ENCODE measurements around the gene PIP5K1C. TPM values are rescaled to one million over a fixed set of nuclear protein-coding genes. Genes with fewer than 3 reads are reported as not detected.
A peak's percentile ranks its signal among the peaks of the same experiment; 100 is the strongest.

PIP5K1C gene
- total RNA-seq, 1 experiment from 2014 or later, result 34.0 TPM

DNA sequence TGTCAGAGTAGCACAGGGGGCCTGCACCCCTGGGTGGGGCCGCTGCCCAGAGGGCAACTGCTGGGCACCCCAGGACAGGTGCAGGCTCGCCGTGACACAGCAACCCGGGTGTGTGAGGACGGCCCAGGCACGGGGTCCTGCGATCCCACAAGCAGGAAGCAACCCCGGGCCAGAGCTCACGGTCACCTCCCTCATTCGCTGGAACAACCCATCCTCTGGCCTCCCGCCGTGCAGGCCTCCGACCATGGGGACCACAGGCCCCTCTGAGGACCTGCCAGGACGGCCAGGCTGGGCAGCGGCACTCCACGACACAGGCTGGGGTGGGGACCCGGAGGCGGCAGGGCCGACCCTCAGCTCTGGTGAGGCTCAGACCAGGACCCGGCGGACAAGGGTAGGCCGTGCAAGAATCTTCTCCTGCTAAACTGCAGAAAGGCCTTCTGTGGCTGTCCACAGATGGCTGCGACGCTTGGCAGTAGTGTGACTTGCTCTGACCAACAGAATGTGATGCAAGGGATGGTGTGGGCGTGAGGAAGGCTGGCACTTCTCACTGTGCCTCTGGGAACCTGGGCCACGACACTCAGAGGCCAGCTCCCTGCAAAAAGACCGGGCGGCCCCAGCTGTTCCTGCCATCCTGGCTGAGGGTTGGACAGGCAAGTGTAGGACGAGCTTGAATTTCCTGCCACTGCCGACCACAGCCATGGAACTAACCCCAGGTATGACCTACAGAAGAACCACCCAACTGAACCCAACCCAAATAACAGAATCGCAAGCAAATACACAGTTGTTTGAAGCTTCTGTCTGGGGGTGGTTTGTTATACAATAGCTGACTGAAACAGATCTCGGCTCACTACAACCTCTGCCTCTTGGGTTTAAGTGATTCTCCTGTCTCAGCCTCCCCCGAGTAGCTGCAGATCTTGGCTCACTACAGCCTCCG lies 26.5 kb downstream of the PIP5K1C start:
- POLR2A ChIA-PET, result no interaction called here
- TF ChIP-seq JAZF1 (CRISPR knock-in tag; IDR thresholded peaks at IDR 0.05) (no peak), SOX15 (CRISPR knock-in tag; IDR thresholded peaks at IDR 0.05) (no peak), ETV6 (CRISPR knock-in tag; IDR thresholded peaks at IDR 0.05) (no peak)
- TF ChIP-seq, protein P1, sequence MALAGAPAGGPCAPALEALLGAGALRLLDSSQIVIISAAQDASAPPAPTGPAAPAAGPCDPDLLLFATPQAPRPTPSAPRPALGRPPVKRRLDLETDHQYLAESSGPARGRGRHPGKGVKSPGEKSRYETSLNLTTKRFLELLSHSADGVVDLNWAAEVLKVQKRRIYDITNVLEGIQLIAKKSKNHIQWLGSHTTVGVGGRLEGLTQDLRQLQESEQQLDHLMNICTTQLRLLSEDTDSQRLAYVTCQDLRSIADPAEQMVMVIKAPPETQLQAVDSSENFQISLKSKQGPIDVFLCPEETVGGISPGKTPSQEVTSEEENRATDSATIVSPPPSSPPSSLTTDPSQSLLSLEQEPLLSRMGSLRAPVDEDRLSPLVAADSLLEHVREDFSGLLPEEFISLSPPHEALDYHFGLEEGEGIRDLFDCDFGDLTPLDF (CRISPR knock-in tag; IDR thresholded peaks at IDR 0.05), result no peak
- TF ChIP-seq, protein P2, sequence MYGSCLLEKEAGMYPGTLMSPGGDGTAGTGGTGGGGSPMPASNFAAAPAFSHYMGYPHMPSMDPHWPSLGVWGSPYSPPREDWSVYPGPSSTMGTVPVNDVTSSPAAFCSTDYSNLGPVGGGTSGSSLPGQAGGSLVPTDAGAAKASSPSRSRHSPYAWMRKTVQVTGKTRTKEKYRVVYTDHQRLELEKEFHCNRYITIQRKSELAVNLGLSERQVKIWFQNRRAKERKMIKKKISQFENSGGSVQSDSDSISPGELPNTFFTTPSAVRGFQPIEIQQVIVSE (CRISPR knock-in tag; IDR thresholded peaks at IDR 0.05; ENCODE audit: borderline replicate concordance), result no peak
- CTCF ChIA-PET, result interaction anchor here (0.5 to 2.8 kb wide), 8 partner anchors 10 to 679 kb away, joined by 3 to 14 read pairs (median 5); partner anchors contain the start of gene PIP5K1C
- Mint-ChIP-seq H3K9me3 (no peaks in the 10 kb centered on the region), H3K36me3 (no peaks in the 10 kb centered on the region), H3K27ac (no peak overlapping the region), H3K4me1 (peaks cover 5% of the 10 kb centered on the region; the same call in 1 of the 2 replicates), H3K4me3 (no peak overlapping the region), H3K27me3 (ENCODE audit: low read depth) (no peaks in the 10 kb centered on the region)
- DNase-seq (ENCODE audit: low spot score) (no peak), ATAC-seq (no peak)

DNA sequence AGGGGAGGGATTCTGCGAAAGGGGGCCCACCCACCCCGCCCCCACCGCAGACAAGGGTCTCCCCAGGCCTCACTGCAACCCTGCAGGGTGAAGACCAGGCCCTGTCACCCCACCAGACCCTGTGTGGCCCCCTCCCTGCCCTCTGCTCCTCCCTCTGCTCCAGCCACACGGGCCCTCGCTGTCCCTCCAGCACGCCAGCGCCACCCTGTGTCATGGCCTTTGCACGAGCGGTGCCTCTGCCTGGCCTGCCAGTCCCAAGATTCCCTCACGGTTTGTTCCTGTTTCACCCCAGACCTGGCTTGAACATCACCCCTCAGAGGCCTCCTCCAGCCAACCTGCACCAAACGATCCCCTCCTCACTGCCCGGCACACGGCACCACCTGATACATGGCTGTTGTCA lies 27.3 kb downstream of the PIP5K1C start:
- Mint-ChIP-seq H3K4me1 (peaks cover 5% of the 10 kb centered on the region; the same call in 1 of the 2 replicates), H3K9me3 (no peaks in the 10 kb centered on the region), H3K4me3 (no peak overlapping the region), H3K27me3 (ENCODE audit: low read depth) (no peaks in the 10 kb centered on the region), H3K27ac (peak overlapping the region; percentile 65; the same call in 1 of the 2 replicates), H3K36me3 (no peaks in the 10 kb centered on the region)
- ATAC-seq, result peak; percentile 42; the same call in 1 of the 2 replicates
- POLR2A ChIA-PET, result no interaction called here
- no peak for TF ChIP-seq NFATC4 (CRISPR knock-in tag; IDR thresholded peaks at IDR 0.05)
- no peak for TF ChIP-seq TCF7 (CRISPR knock-in tag; IDR thresholded peaks at IDR 0.05; ENCODE audit: low read depth)
- TF ChIP-seq ZNF396 (CRISPR knock-in tag; IDR thresholded peaks at IDR 0.05; ENCODE audit: borderline replicate concordance), result no peak
- peak; percentile 45 for DNase-seq (ENCODE audit: low spot score)
- CTCF ChIA-PET, result interaction anchor here (0.6 to 2.8 kb wide), 5 partner anchors 19 to 680 kb away, joined by 3 to 14 read pairs (median 4); partner anchors contain the start of gene PIP5K1C

DNA sequence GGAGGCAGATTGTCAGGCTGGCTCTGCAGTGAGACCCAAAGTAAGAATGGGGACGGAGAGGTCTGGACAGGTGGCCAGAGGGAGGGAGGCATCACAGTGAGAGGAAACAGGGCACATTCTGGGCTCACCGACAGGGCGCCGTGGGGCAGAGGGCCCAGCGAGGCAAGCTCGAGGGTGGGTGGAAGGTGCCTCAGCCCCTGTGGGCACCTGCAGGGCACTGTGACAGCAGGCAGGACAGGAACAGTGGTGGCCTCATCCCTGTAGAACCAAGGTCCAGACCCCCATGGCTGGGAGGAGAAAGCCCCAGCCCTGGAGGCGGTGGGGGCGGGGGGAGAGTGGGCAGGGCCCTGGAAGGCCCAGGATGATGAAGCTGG lies 27.7 kb downstream of the PIP5K1C start:
- CTCF ChIA-PET, result interaction anchor here (0.7 to 2.8 kb wide), 5 partner anchors 12 to 150 kb away, joined by 3 to 14 read pairs (median 3); no protein-coding TSS in a partner anchor

More for the DNA sequence above, 27.7 kb downstream of the PIP5K1C start:
- no peak for ATAC-seq
- Mint-ChIP-seq H3K4me1 (peaks cover 5% of the 10 kb centered on the region; the same call in 1 of the 2 replicates), H3K9me3 (no peaks in the 10 kb centered on the region), H3K27ac (no peak overlapping the region), H3K27me3 (ENCODE audit: low read depth) (no peaks in the 10 kb centered on the region), H3K4me3 (no peak overlapping the region), H3K36me3 (no peaks in the 10 kb centered on the region)
- POLR2A ChIA-PET, result no interaction called here
- no peak for DNase-seq (ENCODE audit: low spot score)
- TF ChIP-seq FOXJ3 (CRISPR knock-in tag; IDR thresholded peaks at IDR 0.05; ENCODE audit: borderline replicate concordance) (no peak), GRHL2 (CRISPR knock-in tag; IDR thresholded peaks at IDR 0.05; ENCODE audit: insufficient replicate concordance, severe bottlenecking) (no peak)
- TF ChIP-seq, protein P3, sequence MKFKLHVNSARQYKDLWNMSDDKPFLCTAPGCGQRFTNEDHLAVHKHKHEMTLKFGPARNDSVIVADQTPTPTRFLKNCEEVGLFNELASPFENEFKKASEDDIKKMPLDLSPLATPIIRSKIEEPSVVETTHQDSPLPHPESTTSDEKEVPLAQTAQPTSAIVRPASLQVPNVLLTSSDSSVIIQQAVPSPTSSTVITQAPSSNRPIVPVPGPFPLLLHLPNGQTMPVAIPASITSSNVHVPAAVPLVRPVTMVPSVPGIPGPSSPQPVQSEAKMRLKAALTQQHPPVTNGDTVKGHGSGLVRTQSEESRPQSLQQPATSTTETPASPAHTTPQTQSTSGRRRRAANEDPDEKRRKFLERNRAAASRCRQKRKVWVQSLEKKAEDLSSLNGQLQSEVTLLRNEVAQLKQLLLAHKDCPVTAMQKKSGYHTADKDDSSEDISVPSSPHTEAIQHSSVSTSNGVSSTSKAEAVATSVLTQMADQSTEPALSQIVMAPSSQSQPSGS (CRISPR knock-in tag; IDR thresholded peaks at IDR 0.05; ENCODE audit: borderline replicate concordance, low read depth), result no peak
- TF ChIP-seq, protein P4, sequence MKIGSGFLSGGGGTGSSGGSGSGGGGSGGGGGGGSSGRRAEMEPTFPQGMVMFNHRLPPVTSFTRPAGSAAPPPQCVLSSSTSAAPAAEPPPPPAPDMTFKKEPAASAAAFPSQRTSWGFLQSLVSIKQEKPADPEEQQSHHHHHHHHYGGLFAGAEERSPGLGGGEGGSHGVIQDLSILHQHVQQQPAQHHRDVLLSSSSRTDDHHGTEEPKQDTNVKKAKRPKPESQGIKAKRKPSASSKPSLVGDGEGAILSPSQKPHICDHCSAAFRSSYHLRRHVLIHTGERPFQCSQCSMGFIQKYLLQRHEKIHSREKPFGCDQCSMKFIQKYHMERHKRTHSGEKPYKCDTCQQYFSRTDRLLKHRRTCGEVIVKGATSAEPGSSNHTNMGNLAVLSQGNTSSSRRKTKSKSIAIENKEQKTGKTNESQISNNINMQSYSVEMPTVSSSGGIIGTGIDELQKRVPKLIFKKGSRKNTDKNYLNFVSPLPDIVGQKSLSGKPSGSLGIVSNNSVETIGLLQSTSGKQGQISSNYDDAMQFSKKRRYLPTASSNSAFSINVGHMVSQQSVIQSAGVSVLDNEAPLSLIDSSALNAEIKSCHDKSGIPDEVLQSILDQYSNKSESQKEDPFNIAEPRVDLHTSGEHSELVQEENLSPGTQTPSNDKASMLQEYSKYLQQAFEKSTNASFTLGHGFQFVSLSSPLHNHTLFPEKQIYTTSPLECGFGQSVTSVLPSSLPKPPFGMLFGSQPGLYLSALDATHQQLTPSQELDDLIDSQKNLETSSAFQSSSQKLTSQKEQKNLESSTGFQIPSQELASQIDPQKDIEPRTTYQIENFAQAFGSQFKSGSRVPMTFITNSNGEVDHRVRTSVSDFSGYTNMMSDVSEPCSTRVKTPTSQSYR (CRISPR knock-in tag; IDR thresholded peaks at IDR 0.05), result no peak
- TF ChIP-seq, protein P5, sequence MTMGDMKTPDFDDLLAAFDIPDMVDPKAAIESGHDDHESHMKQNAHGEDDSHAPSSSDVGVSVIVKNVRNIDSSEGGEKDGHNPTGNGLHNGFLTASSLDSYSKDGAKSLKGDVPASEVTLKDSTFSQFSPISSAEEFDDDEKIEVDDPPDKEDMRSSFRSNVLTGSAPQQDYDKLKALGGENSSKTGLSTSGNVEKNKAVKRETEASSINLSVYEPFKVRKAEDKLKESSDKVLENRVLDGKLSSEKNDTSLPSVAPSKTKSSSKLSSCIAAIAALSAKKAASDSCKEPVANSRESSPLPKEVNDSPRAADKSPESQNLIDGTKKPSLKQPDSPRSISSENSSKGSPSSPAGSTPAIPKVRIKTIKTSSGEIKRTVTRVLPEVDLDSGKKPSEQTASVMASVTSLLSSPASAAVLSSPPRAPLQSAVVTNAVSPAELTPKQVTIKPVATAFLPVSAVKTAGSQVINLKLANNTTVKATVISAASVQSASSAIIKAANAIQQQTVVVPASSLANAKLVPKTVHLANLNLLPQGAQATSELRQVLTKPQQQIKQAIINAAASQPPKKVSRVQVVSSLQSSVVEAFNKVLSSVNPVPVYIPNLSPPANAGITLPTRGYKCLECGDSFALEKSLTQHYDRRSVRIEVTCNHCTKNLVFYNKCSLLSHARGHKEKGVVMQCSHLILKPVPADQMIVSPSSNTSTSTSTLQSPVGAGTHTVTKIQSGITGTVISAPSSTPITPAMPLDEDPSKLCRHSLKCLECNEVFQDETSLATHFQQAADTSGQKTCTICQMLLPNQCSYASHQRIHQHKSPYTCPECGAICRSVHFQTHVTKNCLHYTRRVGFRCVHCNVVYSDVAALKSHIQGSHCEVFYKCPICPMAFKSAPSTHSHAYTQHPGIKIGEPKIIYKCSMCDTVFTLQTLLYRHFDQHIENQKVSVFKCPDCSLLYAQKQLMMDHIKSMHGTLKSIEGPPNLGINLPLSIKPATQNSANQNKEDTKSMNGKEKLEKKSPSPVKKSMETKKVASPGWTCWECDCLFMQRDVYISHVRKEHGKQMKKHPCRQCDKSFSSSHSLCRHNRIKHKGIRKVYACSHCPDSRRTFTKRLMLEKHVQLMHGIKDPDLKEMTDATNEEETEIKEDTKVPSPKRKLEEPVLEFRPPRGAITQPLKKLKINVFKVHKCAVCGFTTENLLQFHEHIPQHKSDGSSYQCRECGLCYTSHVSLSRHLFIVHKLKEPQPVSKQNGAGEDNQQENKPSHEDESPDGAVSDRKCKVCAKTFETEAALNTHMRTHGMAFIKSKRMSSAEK (CRISPR knock-in tag; IDR thresholded peaks at IDR 0.05; ENCODE audit: borderline replicate concordance), result no peak
- TF ChIP-seq, protein P6, sequence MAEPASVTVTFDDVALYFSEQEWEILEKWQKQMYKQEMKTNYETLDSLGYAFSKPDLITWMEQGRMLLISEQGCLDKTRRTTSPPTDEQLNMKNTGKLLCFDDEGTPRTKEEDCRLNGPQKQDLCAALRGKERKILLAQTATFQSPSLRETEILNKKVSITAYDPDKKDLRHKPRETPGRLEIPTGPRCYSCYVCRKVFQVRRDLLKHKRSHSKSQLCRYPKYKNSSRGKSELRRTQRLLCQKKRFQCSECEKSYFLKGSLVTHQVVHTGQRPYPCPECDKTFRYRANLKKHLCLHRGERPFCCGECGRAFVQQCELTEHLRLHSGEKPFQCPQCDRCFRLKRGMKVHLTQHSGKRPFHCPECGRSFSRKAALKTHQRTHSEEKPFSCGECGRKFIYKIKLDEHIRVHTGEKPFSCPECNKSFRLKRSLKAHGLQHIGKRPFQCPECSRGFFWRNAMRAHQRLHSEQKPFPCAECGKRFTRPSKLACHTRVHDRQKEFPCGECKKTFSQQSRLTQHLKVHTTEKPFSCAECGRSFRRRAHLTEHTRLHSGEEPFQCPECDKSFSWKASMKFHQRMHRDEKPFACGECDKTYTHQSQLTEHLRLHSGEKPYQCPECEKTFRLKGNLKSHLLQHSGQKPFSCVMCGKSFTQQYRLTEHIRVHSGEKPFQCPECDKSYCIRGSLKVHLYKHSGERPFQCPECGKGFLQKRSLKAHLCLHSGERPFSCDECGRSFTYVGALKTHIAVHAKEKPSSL (CRISPR knock-in tag; conservative IDR thresholded peaks at IDR 0.05), result no peak
- TF ChIP-seq, protein P7, sequence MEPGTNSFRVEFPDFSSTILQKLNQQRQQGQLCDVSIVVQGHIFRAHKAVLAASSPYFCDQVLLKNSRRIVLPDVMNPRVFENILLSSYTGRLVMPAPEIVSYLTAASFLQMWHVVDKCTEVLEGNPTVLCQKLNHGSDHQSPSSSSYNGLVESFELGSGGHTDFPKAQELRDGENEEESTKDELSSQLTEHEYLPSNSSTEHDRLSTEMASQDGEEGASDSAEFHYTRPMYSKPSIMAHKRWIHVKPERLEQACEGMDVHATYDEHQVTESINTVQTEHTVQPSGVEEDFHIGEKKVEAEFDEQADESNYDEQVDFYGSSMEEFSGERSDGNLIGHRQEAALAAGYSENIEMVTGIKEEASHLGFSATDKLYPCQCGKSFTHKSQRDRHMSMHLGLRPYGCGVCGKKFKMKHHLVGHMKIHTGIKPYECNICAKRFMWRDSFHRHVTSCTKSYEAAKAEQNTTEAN (CRISPR knock-in tag; IDR thresholded peaks at IDR 0.05), result no peak
